HCT116 (cell line): ENCODE data around the gene NR4A1. TPM values are rescaled to one million over a fixed set of nuclear protein-coding genes. Genes with fewer than 3 reads are reported as not detected.

Experiments
- ATAC-seq: fragments of 200-7000 bp; cut with Tn5 transposase; 2 replicates; pipeline ENCODE4 v1.9.1; 2020; ENCODE audit warnings: mild to moderate bottlenecking, moderate library complexity
- BruUV-seq: library from RNA; stranded (reverse); fragments of 400-500 nt; replicated peaks from 2 replicates; lab custom pipeline; 2021; lab: Mats Ljungman, UMichigan
- CTCF ChIA-PET: fragments of 300-600 bp; sonication (Branson Sonifier 250); formaldehyde crosslinking; loops from one replicate; lab custom pipeline; 2021; ENCODE audit warnings: antibody characterized with exemption; lab: Charles Lee
- POLR2A ChIA-PET: fragments of 300-600, 350-600 bp; sonication (Branson Sonifier 250); formaldehyde crosslinking; loops from one replicate; lab custom pipeline; 2021; ENCODE audit warnings: antibody characterized with exemption; lab: Charles Lee
- RAD21 ChIA-PET, 2 experiments: fragments of 300-600 bp; sonication (Branson Sonifier 250); formaldehyde crosslinking; loops; one replicate each; lab custom pipeline; 2023; ENCODE audit warnings: low total read pairs in 2 of 2; ENCODE audit not compliant: uncharacterized antibody in 2 of 2, unreplicated experiment in 2 of 2, low non-redundant PET in 1 of 2; lab: Charles Lee
- DNase-seq: peaks from one replicate; pipeline ENCODE4 v3.0.0-alpha.2; 2010; ENCODE audit warnings: low read depth, low spot score
- H2AFZ ChIP-seq: fragments of 200-600 bp; shearing (Covaris generic), sonication (generic); 2 replicates; pipeline ENCODE4 v1.6.1; 2017; ENCODE audit warnings: low read depth, mixed run types, mixed read lengths, antibody characterized with exemption, low read length; ENCODE audit not compliant: poor library complexity, severe bottlenecking
- H3K27ac ChIP-seq: 2 replicates; pipeline ENCODE4 v1.5.1; 2012; ENCODE audit warnings: low read depth, low read length
- H3K27me3 ChIP-seq: fragments of 200-600 bp; sonication (generic); 2 replicates; pipeline ENCODE4 v1.6.1; 2016; ENCODE audit warnings: mixed run types, low read length, mixed read lengths; ENCODE audit not compliant: insufficient read depth
- H3K36me3 ChIP-seq, 2 experiments: fragments of 200-500 bp in 1 of 2; fragments of 200-600 bp in 1 of 2; sonication (Bioruptor generic) in 1 of 2; sonication (generic) in 1 of 2; 2 replicates each; pipeline versions ENCODE4 v1.5.1 to v1.6.1; 2014 to 2016; ENCODE audit warnings: low read length in 2 of 2, inconsistent platforms in 1 of 2, mixed read lengths in 1 of 2, mixed run types in 1 of 2; ENCODE audit not compliant: insufficient read depth in 2 of 2, control insufficient read depth in 1 of 2
- H3K4me1 ChIP-seq, 2 experiments: fragments of 200-600 bp in 1 of 2; sonication (generic) in 1 of 2; 2 replicates each; pipeline versions ENCODE4 v1.5.1 to v1.6.1; 2012 to 2017; ENCODE audit warnings: low read length in 2 of 2, inconsistent platforms in 1 of 2, mild to moderate bottlenecking in 1 of 2, mixed read lengths in 1 of 2, mixed run types in 1 of 2, moderate library complexity in 1 of 2; ENCODE audit not compliant: insufficient read depth in 2 of 2, control insufficient read depth in 1 of 2
- H3K4me2 ChIP-seq: fragments of 200-600 bp; sonication (generic); 2 replicates; pipeline ENCODE4 v1.6.1; 2017; ENCODE audit warnings: mixed run types, low read length, mixed read lengths
- H3K4me3 ChIP-seq, 2 experiments: fragments of 200-600 bp in 1 of 2; sonication (generic) in 1 of 2; replicated peaks in 1 of 2; 2 replicates each; pipeline ENCODE4 v1.5.1; 2011 to 2016; ENCODE audit warnings: low read length in 2 of 2, control low read depth in 1 of 2, low read depth in 1 of 2, mild to moderate bottlenecking in 1 of 2, mixed read lengths in 1 of 2, mixed run types in 1 of 2
- H3K79me2 ChIP-seq: fragments of 200-600 bp; sonication (generic); 2 replicates; pipeline ENCODE4 v1.6.1; 2017; ENCODE audit warnings: mild to moderate bottlenecking, mixed run types, low read length, moderate library complexity, mixed read lengths; ENCODE audit not compliant: insufficient read depth
- H3K9ac ChIP-seq: fragments of 200-600 bp; sonication (generic); 2 replicates; pipeline ENCODE4 v1.6.1; 2016; ENCODE audit warnings: low read length, mixed read lengths
- H3K9me2 ChIP-seq: fragments of 200-600 bp; sonication (generic), shearing (Covaris generic); 2 replicates; pipeline ENCODE4 v1.6.1; 2017; ENCODE audit warnings: mixed run types, mild to moderate bottlenecking, moderate library complexity; ENCODE audit not compliant: insufficient read depth
- H3K9me3 ChIP-seq, 2 experiments: fragments of 200-500 bp in 1 of 2; fragments of 200-600 bp in 1 of 2; sonication (Bioruptor generic) in 1 of 2; sonication (generic) in 1 of 2; 2 replicates each; pipeline ENCODE4 v1.6.1; 2014 to 2017; ENCODE audit warnings: low read length in 2 of 2, mixed read lengths in 2 of 2, inconsistent platforms in 1 of 2, low read depth in 1 of 2, mild to moderate bottlenecking in 1 of 2, mixed run types in 1 of 2, moderate library complexity in 1 of 2; ENCODE audit not compliant: control insufficient read depth in 1 of 2, insufficient read depth in 1 of 2
- H4K20me1 ChIP-seq: fragments of 200-600 bp; sonication (generic), shearing (Covaris generic); 2 replicates; pipeline ENCODE4 v1.6.1; 2017; ENCODE audit warnings: mixed run types, mild to moderate bottlenecking, moderate library complexity; ENCODE audit not compliant: insufficient read depth
- ATF3 ChIP-seq: IDR thresholded peaks from 2 replicates; pipeline ENCODE4 v1.6.1; 2012
- CBX3 ChIP-seq: IDR thresholded peaks from 2 replicates; pipeline ENCODE4 v1.6.1; 2012; ENCODE audit warnings: low read depth
- CEBPB ChIP-seq: IDR thresholded peaks from 2 replicates; pipeline ENCODE4 v1.6.1; 2012; ENCODE audit warnings: low read depth
- CTCF ChIP-seq, 3 experiments: fragments of 200-600 bp in 1 of 3; sonication (generic) in 1 of 3; IDR thresholded peaks in 2 of 3; conservative IDR thresholded peaks in 1 of 3; 2 replicates each; pipeline ENCODE4 v1.5.1; 2012 to 2017; ENCODE audit warnings: low read depth in 2 of 3, low read length in 2 of 3, antibody characterized with exemption in 1 of 3, borderline replicate concordance in 1 of 3, control low read depth in 1 of 3, mild to moderate bottlenecking in 1 of 3, mixed read lengths in 1 of 3, mixed run types in 1 of 3, moderate library complexity in 1 of 3; ENCODE audit not compliant: insufficient read depth in 1 of 3
- ELF1 ChIP-seq: IDR thresholded peaks from 2 replicates; pipeline ENCODE4 v1.6.1; 2012; ENCODE audit warnings: low read depth, borderline replicate concordance
- EZH2 ChIP-seq: fragments of 200-600 bp; sonication (generic); IDR thresholded peaks from 2 replicates; pipeline ENCODE4 v1.6.1; 2017; ENCODE audit warnings: antibody characterized with exemption, mixed run types
- EZH2phosphoT487 ChIP-seq: fragments of 200-600 bp; IDR thresholded peaks from 2 replicates; pipeline ENCODE4 v1.6.1; 2018; ENCODE audit warnings: antibody characterized with exemption, borderline replicate concordance
- JUND ChIP-seq: IDR thresholded peaks from 2 replicates; pipeline ENCODE4 v1.6.1; 2012
- REST ChIP-seq: IDR thresholded peaks from 2 replicates; pipeline ENCODE4 v1.6.1; 2012; ENCODE audit warnings: low read depth
- SIN3A ChIP-seq: IDR thresholded peaks from 2 replicates; pipeline ENCODE4 v1.6.1; 2012; ENCODE audit warnings: low read depth
- SRF ChIP-seq: IDR thresholded peaks from 2 replicates; pipeline ENCODE4 v1.6.1; 2012; ENCODE audit warnings: low read depth
- ZBTB33 ChIP-seq: IDR thresholded peaks from 2 replicates; pipeline ENCODE4 v1.6.1; 2011; ENCODE audit warnings: mild to moderate bottlenecking, low read length, moderate library complexity; ENCODE audit not compliant: insufficient replicate concordance; ENCODE audit errors: extremely low read depth
- intact Hi-C: fragments of 100-400 bp; cut with micrococcal nuclease; formaldehyde crosslinking; loops from 2 replicates; pipeline ENCODE4 v1.10.0; 2022
- total RNA-seq: library from RNA; stranded (reverse); gene quantifications from one replicate; pipeline ENCODE4 v1.2.1, GENCODE V29; 2021; ENCODE audit not compliant: unreplicated experiment

Gene NR4A1
- total RNA-seq, 1 experiment from 2014 or later, result 35.3 TPM

- TF ChIP-seq CTCF (IDR thresholded peaks at IDR 0.05 in 2 of 3, conservative IDR thresholded peaks at IDR 0.05 in 1 of 3; ENCODE audit: borderline replicate concordance in 1 of 3, insufficient read depth in 1 of 3, low read depth in 2 of 3, low read length in 2 of 3), result no peak
- no peak for TF ChIP-seq EZH2
- TF ChIP-seq CEBPB, result no peak
- no peak for TF ChIP-seq ELF1
Measured at GRCh38 chr12:52061470-52062166, 10.4 kb downstream of the NR4A1 start (continued).

GRCh38 chr12:52062167-52063081 is 11.2 kb downstream of the NR4A1 start:
- no peaks in the 10 kb centered on the region for H3K27me3 ChIP-seq
- intact Hi-C loops, result no loop called here
- peaks cover 0 to 2% of the 10 kb centered on the region in 2 experiments; a peak in 2 of 4 replicates for H3K36me3 ChIP-seq
- no peak for TF ChIP-seq SIN3A
- TF ChIP-seq ZBTB33, result no peak
- no peak for TF ChIP-seq REST
- TF ChIP-seq JUND, result no peak
- no peak for TF ChIP-seq EZH2phosphoT487
- TF ChIP-seq CBX3, result no peak
- no peak for TF ChIP-seq CEBPB
- no peak for TF ChIP-seq ATF3
- TF ChIP-seq SRF, result no peak
- H4K20me1 ChIP-seq, result no peaks in the 10 kb centered on the region
- H3K9ac ChIP-seq, result no peak overlapping the region
- DNase-seq (no peak), ATAC-seq (no peak)
- H3K27ac ChIP-seq, result no peak overlapping the region
- RAD21 ChIA-PET, result interaction anchor here in 1 of 2 experiments (0.6 kb wide), 1 partner anchor 38 kb away, joined by 5 read pairs; no protein-coding TSS in a partner anchor
- no peak overlapping the region for H2AFZ ChIP-seq
- POLR2A ChIA-PET, result interaction anchor here (2.2 kb wide), 1 partner anchor 11 kb away, joined by 15 read pairs; the partner anchor contains the start of gene NR4A1
- CTCF ChIA-PET, result interaction anchor here (5.7 kb wide), 1 partner anchor 37 kb away, joined by 27 read pairs; no protein-coding TSS in a partner anchor
- H3K4me1 ChIP-seq, result peaks cover 0 to 20% of the 10 kb centered on the region in 2 experiments; a peak in 2 of 4 replicates
- H3K9me3 ChIP-seq, result no peaks in the 10 kb centered on the region
- no peaks in the 10 kb centered on the region for H3K79me2 ChIP-seq
- H3K9me2 ChIP-seq, result no peaks in the 10 kb centered on the region
- no peak overlapping the region for H3K4me3 ChIP-seq
- no peak overlapping the region for H3K4me2 ChIP-seq
- BruUV-seq, result no TSS peak
